Measurements from ENCODE around the gene CER1.

Gene CER1

DNA sequence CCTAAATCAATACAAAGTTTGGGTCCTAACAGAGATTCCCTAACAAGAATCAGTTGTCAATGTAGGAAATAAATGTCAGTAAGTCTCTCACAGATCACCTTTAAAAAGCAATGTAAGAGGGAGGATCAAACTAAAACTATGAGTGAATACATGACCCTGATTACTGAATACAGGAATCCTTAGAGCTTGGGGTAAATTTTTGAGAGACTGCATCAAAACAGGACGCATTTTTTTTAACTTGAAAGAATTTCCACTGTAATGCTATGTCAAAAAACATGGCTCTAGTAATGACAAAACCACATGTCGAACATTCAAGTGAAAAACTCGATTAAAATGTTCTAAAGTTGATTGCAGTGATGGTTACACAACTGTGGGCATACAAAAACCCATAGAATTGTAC is 51.2 kb downstream of the CER1 start:
- peak in 1 of 2 donors; percentile 19 for DNase-seq (ENCODE audit: low read depth in 2 of 2)
- H3K4me3 ChIP-seq (replicated peaks in 1 of 2; ENCODE audit: low read depth in 2 of 2, low read length in 2 of 2), result no peak overlapping the region
- TF ChIP-seq, protein P1, sequence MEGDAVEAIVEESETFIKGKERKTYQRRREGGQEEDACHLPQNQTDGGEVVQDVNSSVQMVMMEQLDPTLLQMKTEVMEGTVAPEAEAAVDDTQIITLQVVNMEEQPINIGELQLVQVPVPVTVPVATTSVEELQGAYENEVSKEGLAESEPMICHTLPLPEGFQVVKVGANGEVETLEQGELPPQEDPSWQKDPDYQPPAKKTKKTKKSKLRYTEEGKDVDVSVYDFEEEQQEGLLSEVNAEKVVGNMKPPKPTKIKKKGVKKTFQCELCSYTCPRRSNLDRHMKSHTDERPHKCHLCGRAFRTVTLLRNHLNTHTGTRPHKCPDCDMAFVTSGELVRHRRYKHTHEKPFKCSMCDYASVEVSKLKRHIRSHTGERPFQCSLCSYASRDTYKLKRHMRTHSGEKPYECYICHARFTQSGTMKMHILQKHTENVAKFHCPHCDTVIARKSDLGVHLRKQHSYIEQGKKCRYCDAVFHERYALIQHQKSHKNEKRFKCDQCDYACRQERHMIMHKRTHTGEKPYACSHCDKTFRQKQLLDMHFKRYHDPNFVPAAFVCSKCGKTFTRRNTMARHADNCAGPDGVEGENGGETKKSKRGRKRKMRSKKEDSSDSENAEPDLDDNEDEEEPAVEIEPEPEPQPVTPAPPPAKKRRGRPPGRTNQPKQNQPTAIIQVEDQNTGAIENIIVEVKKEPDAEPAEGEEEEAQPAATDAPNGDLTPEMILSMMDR (IDR thresholded peaks at IDR 0.05; ENCODE audit: low read depth, low read length), result no peak

DNA sequence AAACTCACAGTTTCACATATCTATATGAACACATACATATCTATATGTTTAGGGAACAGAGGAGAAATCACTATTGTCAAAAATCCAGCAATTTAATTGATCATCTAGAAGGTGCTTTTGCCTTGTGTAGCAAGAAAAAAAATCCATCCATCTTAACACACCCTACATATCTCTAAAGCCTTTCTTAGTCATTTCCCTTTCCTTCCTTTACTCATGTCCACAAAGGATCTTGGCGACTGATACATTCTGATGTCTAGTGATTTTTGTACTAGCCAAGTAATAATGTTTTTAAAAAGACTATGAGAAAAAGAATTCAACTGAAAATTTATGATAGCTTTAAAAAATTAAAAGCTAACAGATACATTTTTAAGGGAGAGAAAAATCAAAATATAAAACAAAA is 51.8 kb downstream of the CER1 start:
- peak; percentile 47 to 64 for DNase-seq (ENCODE audit: low read depth in 2 of 2)
- H3K4me3 ChIP-seq (replicated peaks in 1 of 2; ENCODE audit: low read depth in 2 of 2, low read length in 2 of 2), result no peak overlapping the region
- TF ChIP-seq, protein P1 (IDR thresholded peaks at IDR 0.05; ENCODE audit: low read depth, low read length), result no peak
